GM12872 (cell line): Measurements from ENCODE around the gene TMEM54.

ENCODE experiments used
- TF ChIP-seq, protein P1 (sequence below): IDR thresholded peaks from 3 replicates; pipeline ENCODE4 v1.5.1; 2011; ENCODE audit warnings: low read depth, mild to moderate bottlenecking, low read length, moderate library complexity; ENCODE audit not compliant: insufficient read depth

The TMEM54 gene

GRCh38 chr1:32874860-32875752, 26.1 kb downstream of the TMEM54 start:
- TF ChIP-seq, protein P1, sequence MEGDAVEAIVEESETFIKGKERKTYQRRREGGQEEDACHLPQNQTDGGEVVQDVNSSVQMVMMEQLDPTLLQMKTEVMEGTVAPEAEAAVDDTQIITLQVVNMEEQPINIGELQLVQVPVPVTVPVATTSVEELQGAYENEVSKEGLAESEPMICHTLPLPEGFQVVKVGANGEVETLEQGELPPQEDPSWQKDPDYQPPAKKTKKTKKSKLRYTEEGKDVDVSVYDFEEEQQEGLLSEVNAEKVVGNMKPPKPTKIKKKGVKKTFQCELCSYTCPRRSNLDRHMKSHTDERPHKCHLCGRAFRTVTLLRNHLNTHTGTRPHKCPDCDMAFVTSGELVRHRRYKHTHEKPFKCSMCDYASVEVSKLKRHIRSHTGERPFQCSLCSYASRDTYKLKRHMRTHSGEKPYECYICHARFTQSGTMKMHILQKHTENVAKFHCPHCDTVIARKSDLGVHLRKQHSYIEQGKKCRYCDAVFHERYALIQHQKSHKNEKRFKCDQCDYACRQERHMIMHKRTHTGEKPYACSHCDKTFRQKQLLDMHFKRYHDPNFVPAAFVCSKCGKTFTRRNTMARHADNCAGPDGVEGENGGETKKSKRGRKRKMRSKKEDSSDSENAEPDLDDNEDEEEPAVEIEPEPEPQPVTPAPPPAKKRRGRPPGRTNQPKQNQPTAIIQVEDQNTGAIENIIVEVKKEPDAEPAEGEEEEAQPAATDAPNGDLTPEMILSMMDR: no peak

DNA sequence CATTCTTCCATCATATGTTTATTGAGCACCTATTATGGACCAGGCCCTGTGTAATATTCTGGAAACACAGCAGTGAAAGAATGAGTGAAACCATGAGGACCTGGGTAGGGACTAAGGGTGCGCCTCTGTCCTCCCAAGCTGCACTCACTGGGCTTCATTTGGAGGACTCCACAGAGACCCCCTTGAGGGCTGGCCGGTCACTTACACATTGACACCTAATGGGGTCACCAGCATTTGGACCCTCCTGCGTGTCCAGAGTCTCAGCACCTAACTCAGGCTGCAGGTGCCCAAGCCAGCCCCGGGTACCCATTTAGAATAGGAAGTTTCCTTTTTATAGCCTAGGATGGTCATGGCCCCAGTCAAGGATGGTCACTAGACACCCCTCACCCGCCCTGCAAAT, 27.7 kb downstream of the TMEM54 start:
- TF ChIP-seq, protein P1: no peak

DNA sequence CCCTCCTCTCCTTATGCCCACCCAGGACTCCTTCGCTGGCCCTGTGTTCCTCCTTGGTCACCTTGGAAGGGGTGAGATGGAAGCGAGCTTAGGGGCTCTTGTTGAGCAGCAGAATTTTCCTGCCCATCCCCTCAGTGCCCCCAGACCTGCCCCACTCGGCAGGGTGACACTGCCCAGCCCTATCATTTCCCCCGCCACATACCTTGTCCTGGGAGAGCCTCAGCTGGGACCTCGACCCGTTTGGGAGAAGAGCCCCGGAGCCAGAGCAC, 29.1 kb downstream of the TMEM54 start:
- TF ChIP-seq, protein P1: no peak

GRCh38 chr1:32871364-32872191, 29.6 kb downstream of the TMEM54 start:
- TF ChIP-seq, protein P1: no peak

- TF ChIP-seq, protein P1: no peak
These were observed 30.4 kb downstream of the TMEM54 start, which contains the start of gene FNDC5 for GRCh38 chr1:32870615-32871363. Gene FNDC5 (minus strand): TSS chr1:32870912.

DNA sequence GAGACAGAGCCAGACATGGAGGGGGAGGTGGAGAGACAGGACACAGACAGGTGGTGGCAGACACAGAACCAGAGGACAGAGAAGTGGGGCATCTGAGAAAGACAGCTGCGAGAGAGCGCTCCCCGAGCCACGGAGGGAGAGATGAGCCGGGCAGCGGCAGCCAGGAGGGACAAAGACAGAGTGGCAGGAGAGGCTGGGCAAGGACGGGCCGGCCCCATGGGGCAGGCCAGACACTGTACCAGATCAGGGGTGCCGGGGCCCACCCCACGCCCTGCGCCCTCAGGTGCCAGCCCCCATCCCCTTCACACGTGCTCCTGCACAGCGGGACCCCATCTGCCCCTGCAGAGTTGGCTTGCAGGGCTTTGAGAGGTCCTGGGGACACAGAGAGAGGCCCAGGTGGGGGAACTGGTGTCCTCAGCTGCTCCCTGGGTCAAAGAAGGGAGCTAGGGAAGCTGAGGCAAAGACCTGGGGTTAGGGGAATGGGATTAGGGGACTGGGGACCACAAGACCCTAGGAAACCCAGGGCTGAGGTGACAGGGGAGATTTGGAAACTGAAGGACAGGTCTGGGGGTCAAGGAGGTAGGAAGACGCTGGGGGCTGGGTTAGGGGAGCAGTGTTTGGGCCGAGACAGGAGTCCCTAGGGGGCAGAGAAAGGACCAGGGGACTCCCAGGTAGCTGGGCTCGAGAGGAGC, 31.1 kb downstream of the TMEM54 start:
- TF ChIP-seq, protein P1: no peak
